ENCODE data around the gene ZNRF3. TPM values are rescaled to one million over a fixed set of nuclear protein-coding genes. Genes with fewer than 3 reads are reported as not detected.

Gene ZNRF3
- total RNA-seq, 1 donor from 2014 or later, result 5.8 TPM

DNA sequence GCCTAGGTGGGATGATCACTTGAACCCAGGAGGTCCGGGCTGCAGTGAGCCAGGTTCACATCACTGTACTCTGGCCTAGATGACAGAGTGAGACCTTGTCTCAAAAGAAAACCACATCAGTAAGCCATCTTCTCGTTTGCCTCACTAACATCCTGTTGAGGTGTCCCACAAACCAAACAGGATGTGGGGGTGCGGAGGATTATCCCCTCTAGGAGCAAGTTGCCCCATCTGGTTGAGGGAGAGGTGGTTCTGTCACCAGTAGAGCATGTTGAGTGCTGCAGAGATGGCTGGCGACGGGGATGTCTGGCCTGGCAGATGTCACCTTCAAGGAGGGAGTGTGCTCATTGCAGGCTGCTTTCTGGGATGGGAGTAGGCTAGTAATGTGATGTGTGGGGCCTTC lies 72.4 kb downstream of the ZNRF3 start:
- H3K4me2 ChIP-seq (ENCODE audit: low read length), result no peak overlapping the region
- H3K79me2 ChIP-seq (ENCODE audit: insufficient read depth, low read length), result peaks cover 15% of the 10 kb centered on the region
- no peaks in the 10 kb centered on the region for H3K36me3 ChIP-seq (ENCODE audit: insufficient read depth, low read length)
- no peak overlapping the region for H2AFZ ChIP-seq (ENCODE audit: low read depth, low read length)
- no peak overlapping the region for H3K27ac ChIP-seq (ENCODE audit: low read depth, low read length)
- H3K27ac Mint-ChIP-seq (ENCODE audit: unreplicated experiment), result no peak overlapping the region
- peak; percentile 18 for DNase-seq (ENCODE audit: low read depth)
- peaks cover 10% of the 10 kb centered on the region for H3K4me1 ChIP-seq (ENCODE audit: insufficient read depth, low read length)
- peaks cover 19% of the 10 kb centered on the region for H3K4me1 Mint-ChIP-seq (ENCODE audit: low read depth, unreplicated experiment)
- no peaks in the 10 kb centered on the region for H3K9me3 Mint-ChIP-seq (ENCODE audit: unreplicated experiment)
- H4K20me1 ChIP-seq (ENCODE audit: insufficient read depth, low read length), result peaks cover 39% of the 10 kb centered on the region
- no peak overlapping the region for H3K4me3 Mint-ChIP-seq (ENCODE audit: unreplicated experiment)
- H3K4me3 ChIP-seq (ENCODE audit: insufficient read depth, low read depth, low read length), result no peak overlapping the region
- no peak overlapping the region for H3K9ac ChIP-seq (ENCODE audit: low read length)
- no peaks in the 10 kb centered on the region for H3K27me3 Mint-ChIP-seq (ENCODE audit: low read depth, unreplicated experiment)
- H3K27me3 ChIP-seq (ENCODE audit: insufficient read depth, low read length), result no peaks in the 10 kb centered on the region
- H3K9me3 ChIP-seq (ENCODE audit: insufficient read depth, low read depth, low read length), result no peaks in the 10 kb centered on the region
- peaks cover 4% of the 10 kb centered on the region for H3K36me3 Mint-ChIP-seq (ENCODE audit: low read depth, unreplicated experiment)
- no peak for FAIRE-seq
- no peak for TF ChIP-seq EZH2 (IDR thresholded peaks at IDR 0.05; ENCODE audit: insufficient read depth, low read length)
- TF ChIP-seq, protein P1, sequence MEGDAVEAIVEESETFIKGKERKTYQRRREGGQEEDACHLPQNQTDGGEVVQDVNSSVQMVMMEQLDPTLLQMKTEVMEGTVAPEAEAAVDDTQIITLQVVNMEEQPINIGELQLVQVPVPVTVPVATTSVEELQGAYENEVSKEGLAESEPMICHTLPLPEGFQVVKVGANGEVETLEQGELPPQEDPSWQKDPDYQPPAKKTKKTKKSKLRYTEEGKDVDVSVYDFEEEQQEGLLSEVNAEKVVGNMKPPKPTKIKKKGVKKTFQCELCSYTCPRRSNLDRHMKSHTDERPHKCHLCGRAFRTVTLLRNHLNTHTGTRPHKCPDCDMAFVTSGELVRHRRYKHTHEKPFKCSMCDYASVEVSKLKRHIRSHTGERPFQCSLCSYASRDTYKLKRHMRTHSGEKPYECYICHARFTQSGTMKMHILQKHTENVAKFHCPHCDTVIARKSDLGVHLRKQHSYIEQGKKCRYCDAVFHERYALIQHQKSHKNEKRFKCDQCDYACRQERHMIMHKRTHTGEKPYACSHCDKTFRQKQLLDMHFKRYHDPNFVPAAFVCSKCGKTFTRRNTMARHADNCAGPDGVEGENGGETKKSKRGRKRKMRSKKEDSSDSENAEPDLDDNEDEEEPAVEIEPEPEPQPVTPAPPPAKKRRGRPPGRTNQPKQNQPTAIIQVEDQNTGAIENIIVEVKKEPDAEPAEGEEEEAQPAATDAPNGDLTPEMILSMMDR (IDR thresholded peaks at IDR 0.05; ENCODE audit: insufficient read depth, low read depth, low read length), result no peak

DNA sequence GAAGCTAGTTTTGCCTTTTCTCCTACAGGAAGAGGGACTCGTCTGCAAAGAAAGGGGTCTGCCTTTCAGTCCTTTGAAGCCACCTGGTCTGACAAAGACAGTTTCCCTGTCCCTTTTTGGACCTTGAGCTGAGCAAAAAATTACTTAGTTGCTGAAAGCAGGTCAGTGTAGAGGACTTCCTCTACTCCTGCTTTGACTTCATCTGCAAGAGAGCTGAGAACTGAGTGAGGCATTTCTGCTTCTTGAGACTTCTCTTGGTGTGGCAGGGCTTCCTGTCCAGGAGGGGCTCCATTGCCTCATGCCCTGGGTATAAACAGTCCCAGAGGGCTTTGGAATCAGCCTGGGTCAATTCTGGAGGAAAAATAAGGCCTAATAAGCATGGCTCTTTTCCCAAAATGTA lies 73.1 kb downstream of the ZNRF3 start:
- Histone ChIP-seq H3K36me3 (ENCODE audit: insufficient read depth, low read length) (no peaks in the 10 kb centered on the region), H3K4me2 (ENCODE audit: low read length) (no peak overlapping the region), H3K27me3 (ENCODE audit: insufficient read depth, low read length) (no peaks in the 10 kb centered on the region), H3K27ac (ENCODE audit: low read depth, low read length) (no peak overlapping the region), H3K9me3 (ENCODE audit: insufficient read depth, low read depth, low read length) (no peaks in the 10 kb centered on the region), H3K4me3 (ENCODE audit: insufficient read depth, low read depth, low read length) (no peak overlapping the region), H3K79me2 (ENCODE audit: insufficient read depth, low read length) (peaks cover 15% of the 10 kb centered on the region), H3K4me1 (ENCODE audit: insufficient read depth, low read length) (peaks cover 10% of the 10 kb centered on the region), H3K9ac (ENCODE audit: low read length) (no peak overlapping the region), H2AFZ (ENCODE audit: low read depth, low read length) (no peak overlapping the region), H4K20me1 (ENCODE audit: insufficient read depth, low read length) (peaks cover 34% of the 10 kb centered on the region)
- peaks cover 19% of the 10 kb centered on the region for H3K4me1 Mint-ChIP-seq (ENCODE audit: low read depth, unreplicated experiment)
- DNase-seq (ENCODE audit: low read depth) (no peak), FAIRE-seq (no peak)
- no peak overlapping the region for H3K4me3 Mint-ChIP-seq (ENCODE audit: unreplicated experiment)
- peaks cover 6% of the 10 kb centered on the region for H3K36me3 Mint-ChIP-seq (ENCODE audit: low read depth, unreplicated experiment)
- TF ChIP-seq, protein P1 (IDR thresholded peaks at IDR 0.05; ENCODE audit: insufficient read depth, low read depth, low read length), result no peak
- no peak for TF ChIP-seq EZH2 (IDR thresholded peaks at IDR 0.05; ENCODE audit: insufficient read depth, low read length)
- H3K27me3 Mint-ChIP-seq (ENCODE audit: low read depth, unreplicated experiment), result no peaks in the 10 kb centered on the region
- no peak overlapping the region for H3K27ac Mint-ChIP-seq (ENCODE audit: unreplicated experiment)
- H3K9me3 Mint-ChIP-seq (ENCODE audit: unreplicated experiment), result no peaks in the 10 kb centered on the region

DNA sequence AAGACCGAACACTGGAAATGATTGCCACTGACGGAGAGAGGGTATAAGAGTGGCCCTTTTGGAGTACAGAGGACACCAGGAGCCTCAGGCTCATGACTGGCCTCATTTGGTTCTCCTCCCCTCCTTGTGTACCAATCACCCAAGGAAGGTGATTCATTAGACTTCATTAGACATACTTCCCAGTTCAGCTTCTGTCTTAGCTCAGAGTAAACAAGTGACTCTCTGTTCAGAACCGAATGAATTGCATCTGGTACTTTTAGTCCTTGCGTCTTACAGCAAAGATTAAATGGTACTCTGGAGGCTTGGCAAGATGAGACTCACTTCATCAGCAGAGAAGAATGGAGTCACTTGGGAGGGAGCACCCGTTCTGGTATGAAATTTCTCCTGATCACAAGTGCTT lies 75.2 kb downstream of the ZNRF3 start:
- Histone ChIP-seq H3K79me2 (ENCODE audit: insufficient read depth, low read length) (peaks cover 13% of the 10 kb centered on the region), H2AFZ (ENCODE audit: low read depth, low read length) (no peak overlapping the region), H3K9me3 (ENCODE audit: insufficient read depth, low read depth, low read length) (no peaks in the 10 kb centered on the region), H3K4me2 (ENCODE audit: low read length) (no peak overlapping the region), H3K4me3 (ENCODE audit: insufficient read depth, low read depth, low read length) (no peak overlapping the region), H3K4me1 (ENCODE audit: insufficient read depth, low read length) (no peaks in the 10 kb centered on the region), H3K36me3 (ENCODE audit: insufficient read depth, low read length) (no peaks in the 10 kb centered on the region), H4K20me1 (ENCODE audit: insufficient read depth, low read length) (peaks cover 19% of the 10 kb centered on the region), H3K27ac (ENCODE audit: low read depth, low read length) (no peak overlapping the region), H3K9ac (ENCODE audit: low read length) (no peak overlapping the region), H3K27me3 (ENCODE audit: insufficient read depth, low read length) (no peaks in the 10 kb centered on the region)
- Mint-ChIP-seq H3K36me3 (ENCODE audit: low read depth, unreplicated experiment) (peaks cover 6% of the 10 kb centered on the region), H3K27ac (ENCODE audit: unreplicated experiment) (no peak overlapping the region), H3K27me3 (ENCODE audit: low read depth, unreplicated experiment) (no peaks in the 10 kb centered on the region), H3K4me3 (ENCODE audit: unreplicated experiment) (no peak overlapping the region), H3K4me1 (ENCODE audit: low read depth, unreplicated experiment) (peaks cover 13% of the 10 kb centered on the region), H3K9me3 (ENCODE audit: unreplicated experiment) (no peaks in the 10 kb centered on the region)
- peak; percentile 34 for DNase-seq (ENCODE audit: low read depth)
- FAIRE-seq, result no peak
- TF ChIP-seq, protein P1 (IDR thresholded peaks at IDR 0.05; ENCODE audit: insufficient read depth, low read depth, low read length), result no peak
- no peak for TF ChIP-seq EZH2 (IDR thresholded peaks at IDR 0.05; ENCODE audit: insufficient read depth, low read length)
